Transverse colon (tissue), 4 donors: Measurements from ENCODE around the gene GBX2. TPM values are rescaled to one million over a fixed set of nuclear protein-coding genes. Genes with fewer than 3 reads are reported as not detected.

Experiments
- DNase-seq: peaks from one replicate; pipeline ENCODE4 v3.0.0-alpha.2; 2019
- H3K27ac ChIP-seq, 4 donors: fragments of 200-600 bp; sonication (generic); 2 replicates each; pipeline ENCODE4 v1.5.1; 2016 to 2018; ENCODE audit warnings: inconsistent platforms in 4 of 4
- H3K27me3 ChIP-seq: fragments of 200-600 bp; sonication (generic); 2 replicates; pipeline ENCODE4 v1.5.1; 2017; ENCODE audit warnings: inconsistent platforms
- H3K36me3 ChIP-seq, 4 donors: fragments of 200-600 bp; sonication (generic); 2 replicates each; pipeline ENCODE4 v1.5.1; 2017 to 2019; ENCODE audit warnings: inconsistent platforms in 4 of 4
- H3K4me1 ChIP-seq, 4 donors: fragments of 200-600 bp; sonication (generic); 2 replicates each; pipeline ENCODE4 v1.5.1; 2017 to 2020; ENCODE audit warnings: inconsistent platforms in 4 of 4
- H3K4me3 ChIP-seq, 4 donors: fragments of 200-600 bp; sonication (generic); 1 replicate in 1 of 4; 2 replicates in 3 of 4; pipeline versions ENCODE4 v1.5.1 to v1.6.1; 2017 to 2019; ENCODE audit warnings: inconsistent platforms in 4 of 4
- H3K9me3 ChIP-seq, 2 donors: fragments of 200-600 bp; sonication (generic); 2 replicates each; pipeline ENCODE4 v1.5.1; 2017 to 2019; ENCODE audit warnings: inconsistent platforms in 2 of 2
- CTCF ChIP-seq, 5 experiments: fragments of 200-600 bp in 3 of 5; fragments of 450-650 bp in 2 of 5; sonication (generic) in 3 of 5; IDR thresholded peaks; 1 replicate in 2 of 5; 2 replicates in 3 of 5; pipeline ENCODE4 v1.5.1; 2016 to 2017; ENCODE audit warnings: antibody characterized with exemption in 5 of 5, inconsistent platforms in 3 of 5, mild to moderate bottlenecking in 2 of 5, moderate library complexity in 1 of 5
- EP300 ChIP-seq: sonication (generic); formaldehyde crosslinking; IDR thresholded peaks from one replicate; pipeline ENCODE4 v1.6.1; 2017; ENCODE audit warnings: antibody characterized with exemption, low read depth
- POLR2A ChIP-seq: fragments of 450-650 bp; IDR thresholded peaks from one replicate; pipeline ENCODE4 v1.6.1; 2016; ENCODE audit warnings: antibody characterized with exemption, mild to moderate bottlenecking, moderate library complexity
- POLR2AphosphoS5 ChIP-seq, 3 donors: sonication (generic); formaldehyde crosslinking; IDR thresholded peaks; one replicate each; pipeline ENCODE4 v1.6.1; 2016; ENCODE audit warnings: antibody characterized with exemption in 3 of 3
- WGBS, 2 donors: methylation state at CpG; one replicate each; pipeline ENCODE4 v1.1.5; 2018; ENCODE audit warnings: low coverage in 1 of 2; 5-methylcytosine and 5-hydroxymethylcytosine counted together
- in situ Hi-C, 4 donors: fragments of 200-750 bp; cut with MboI; loops; one replicate each; pipeline versions ENCODE4 v1.15.0 to v1.15.1; 2017; ENCODE audit warnings: low sequenced_read_pairs in 3 of 4, low pct_ligation_motif_present in 1 of 4, low pct_unique_long_range_greater_than_20kb in 1 of 4
- intact Hi-C: fragments of 100-400 bp; cut with DNase I; formaldehyde crosslinking; loops from one replicate; pipeline ENCODE4 v1.15.1; 2023; ENCODE audit warnings: low total_unique reads
- total RNA-seq, 4 donors: library from RNA; depleted of rRNA; stranded (reverse); fragments of >200 nt; gene quantifications; one replicate each; pipeline ENCODE4 v1.1.0, GENCODE V29; 2016

The GBX2 gene
- total RNA-seq, 4 donors from 2014 or later = not detected

DNA sequence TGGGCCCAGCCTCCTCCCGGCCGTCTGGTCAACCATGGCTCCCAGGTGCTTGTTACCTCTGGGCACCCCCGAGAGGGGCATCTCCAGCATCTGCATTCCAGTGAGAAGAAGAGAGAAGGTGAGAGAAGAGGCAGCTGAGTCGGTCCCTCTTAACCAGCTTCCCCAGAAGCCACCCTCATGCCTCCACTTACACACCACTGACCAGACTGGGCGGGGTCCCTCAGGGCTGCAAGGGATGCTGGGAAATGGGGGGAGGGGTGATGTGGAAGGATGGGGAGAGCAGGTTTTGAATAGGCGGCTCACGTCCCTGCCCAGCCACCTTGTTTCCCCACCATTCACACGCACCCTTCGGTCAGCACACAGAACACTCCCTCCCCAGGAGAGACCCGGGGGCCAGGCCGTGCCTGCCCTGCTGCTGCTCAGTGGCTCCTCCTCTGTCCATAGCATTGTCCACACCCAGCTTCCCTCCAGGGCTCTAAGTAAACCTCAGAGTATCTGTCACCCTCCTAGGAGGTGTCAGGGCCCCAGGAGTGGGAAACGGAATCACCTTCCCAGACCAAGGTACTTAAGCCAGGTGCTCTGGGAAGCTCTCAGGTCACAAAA lies 34.7 kb downstream of the GBX2 start:
- TF ChIP-seq POLR2AphosphoS5 (IDR thresholded peaks at IDR 0.05) = no peak
- TF ChIP-seq CTCF (IDR thresholded peaks at IDR 0.05) = no peak
- no peak for TF ChIP-seq POLR2A
- TF ChIP-seq EP300 = no peak
- H3K4me3 ChIP-seq = no peak overlapping the region
- no peaks in the 10 kb centered on the region for H3K36me3 ChIP-seq
- DNase-seq = no peak
- intact Hi-C loops = no loop called here
- in situ Hi-C loops = no loop called here
- 89% methylated on average over 12 of the region's 12 CpGs; no CpG with 5 or more reads in 1 of the 2 donors for WGBS, 2 donors
- no peaks in the 10 kb centered on the region for H3K4me1 ChIP-seq
- no peaks in the 10 kb centered on the region for H3K9me3 ChIP-seq
- H3K27me3 ChIP-seq = no peaks in the 10 kb centered on the region
- H3K27ac ChIP-seq = no peak overlapping the region

GRCh38 chr2:236131073-236131692 lies 37.0 kb downstream of the GBX2 start:
- Histone ChIP-seq H3K9me3 (no peaks in the 10 kb centered on the region), H3K27ac (no peak overlapping the region), H3K4me1 (no peaks in the 10 kb centered on the region), H3K4me3 (no peak overlapping the region), H3K27me3 (no peaks in the 10 kb centered on the region), H3K36me3 (no peaks in the 10 kb centered on the region)
- intact Hi-C loops = no loop called here
- no peak for DNase-seq
- in situ Hi-C loops = no loop called here
- TF ChIP-seq POLR2A = no peak
- WGBS, 2 donors = 84 to 85% methylated on average over 2 to 10 of the region's 10 CpGs

DNA sequence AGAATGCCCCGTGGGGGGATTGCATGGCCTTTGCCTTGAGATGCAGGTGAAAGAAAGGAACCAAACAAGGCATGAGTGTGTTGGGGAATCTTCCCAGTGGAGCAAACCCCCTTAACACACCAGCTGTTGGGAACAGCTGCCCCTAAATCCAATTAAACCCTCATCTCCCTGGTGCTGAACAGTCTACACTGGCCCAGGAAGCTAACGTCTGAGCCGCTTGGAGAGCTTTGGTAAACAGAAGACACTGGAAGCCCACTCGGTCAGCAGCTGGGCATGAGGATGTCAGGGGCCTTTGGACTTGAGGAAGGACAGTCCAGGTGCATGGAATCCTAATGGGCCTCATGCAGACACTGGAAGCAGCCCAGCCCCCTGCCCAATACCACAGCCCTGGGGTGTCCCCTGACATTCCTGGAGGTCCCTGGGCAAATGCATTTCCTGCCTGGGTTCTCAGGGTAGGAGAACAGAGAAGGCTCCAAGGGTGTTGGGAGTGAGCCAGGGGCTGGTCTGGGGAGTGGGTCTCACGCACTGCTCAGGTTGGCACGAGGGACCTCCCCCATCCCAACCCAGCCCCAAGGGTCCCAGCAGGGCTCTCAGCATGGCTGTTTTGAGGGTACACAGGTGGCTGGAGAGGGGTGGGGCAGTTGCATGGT lies 37.7 kb downstream of the GBX2 start:
- in situ Hi-C loops = no loop called here
- no peaks in the 10 kb centered on the region for H3K36me3 ChIP-seq
- H3K4me1 ChIP-seq = no peaks in the 10 kb centered on the region
- intact Hi-C loops = no loop called here
- H3K4me3 ChIP-seq = no peak overlapping the region
- no peaks in the 10 kb centered on the region for H3K9me3 ChIP-seq
- 92% methylated on average over 6 of the region's 6 CpGs; no CpG with 5 or more reads in 1 of the 2 donors for WGBS, 2 donors
- TF ChIP-seq POLR2A (no peak), CTCF (IDR thresholded peaks at IDR 0.05) (no peak), POLR2AphosphoS5 (IDR thresholded peaks at IDR 0.05) (no peak), EP300 (no peak)
- no peak overlapping the region for H3K27ac ChIP-seq
- no peak for DNase-seq
- H3K27me3 ChIP-seq = no peaks in the 10 kb centered on the region

DNA sequence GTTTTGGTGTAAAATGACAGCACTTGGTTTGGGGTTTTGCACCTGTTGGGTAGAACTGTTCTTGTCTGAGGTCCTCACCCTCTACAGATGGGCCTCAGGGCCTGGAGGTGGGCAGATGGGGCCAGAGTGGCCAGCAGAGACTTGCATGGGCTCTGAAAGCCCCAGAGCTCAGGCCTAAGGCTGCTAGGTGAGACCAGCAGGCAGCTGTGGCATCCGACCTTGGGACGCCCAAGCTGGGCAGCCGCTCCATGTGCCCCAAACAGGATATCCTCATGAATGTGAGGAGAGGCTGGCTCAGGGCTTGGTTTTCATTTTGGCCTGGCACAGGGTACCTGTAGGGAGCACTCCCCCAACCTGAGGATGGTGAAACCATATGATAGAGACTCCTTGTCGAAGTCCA lies 38.3 kb downstream of the GBX2 start:
- Histone ChIP-seq H3K36me3 (no peaks in the 10 kb centered on the region), H3K9me3 (no peaks in the 10 kb centered on the region), H3K4me1 (no peaks in the 10 kb centered on the region), H3K27me3 (no peaks in the 10 kb centered on the region), H3K27ac (no peak overlapping the region), H3K4me3 (no peak overlapping the region)
- 94% methylated on average over 4 of the region's 4 CpGs; no CpG with 5 or more reads in 1 of the 2 donors for WGBS, 2 donors
- in situ Hi-C loops = no loop called here
- DNase-seq = no peak
- intact Hi-C loops = loop anchor here (2.0 kb wide), 1 partner anchor 305 kb away; no protein-coding TSS in a partner anchor
- TF ChIP-seq EP300 (no peak), CTCF (IDR thresholded peaks at IDR 0.05) (no peak), POLR2A (no peak), POLR2AphosphoS5 (IDR thresholded peaks at IDR 0.05) (no peak)
